ENCODE results near the gene EHBP1.

Gene EHBP1

GRCh38 chr2:62785810-62786597 is 80.5 kb downstream of the EHBP1 start:
- peak; percentile 21 to 45 (median 42) for DNase-seq

- peak; percentile 17 to 39 (median 18) for DNase-seq
Measured at GRCh38 chr2:62787386-62787785, 81.9 kb downstream of the EHBP1 start.

GRCh38 chr2:62789518-62789917 is 84.0 kb downstream of the EHBP1 start:
- DNase-seq: no peak

GRCh38 chr2:62789918-62790317 is 84.4 kb downstream of the EHBP1 start:
- DNase-seq: no peak

- no peak for DNase-seq
Measured at GRCh38 chr2:62792408-62792807, 86.9 kb downstream of the EHBP1 start.

GRCh38 chr2:62793213-62793612 is 87.7 kb downstream of the EHBP1 start:
- DNase-seq: no peak

GRCh38 chr2:62794791-62795190 is 89.3 kb downstream of the EHBP1 start:
- no peak for DNase-seq

GRCh38 chr2:62795341-62795740 is 89.8 kb downstream of the EHBP1 start:
- DNase-seq: no peak

GRCh38 chr2:62797107-62797506 is 91.6 kb downstream of the EHBP1 start:
- DNase-seq: no peak

GRCh38 chr2:62800618-62801017 is 95.1 kb downstream of the EHBP1 start:
- DNase-seq: no peak

- no peak for DNase-seq
Measured at GRCh38 chr2:62801110-62801509, 95.6 kb downstream of the EHBP1 start.

- DNase-seq: no peak
Measured at GRCh38 chr2:62801814-62802523, 96.5 kb downstream of the EHBP1 start.

- no peak for DNase-seq
Measured at GRCh38 chr2:62803961-62804360, 98.4 kb downstream of the EHBP1 start.

GRCh38 chr2:62806231-62806630 is 100.7 kb downstream of the EHBP1 start:
- DNase-seq: no peak

GRCh38 chr2:62808554-62808953 is 103.0 kb downstream of the EHBP1 start:
- DNase-seq: no peak

- no peak for DNase-seq
Measured at GRCh38 chr2:62811086-62811485, 105.6 kb downstream of the EHBP1 start.

- DNase-seq: no peak
Measured at GRCh38 chr2:62811972-62812371, 106.5 kb downstream of the EHBP1 start.

GRCh38 chr2:62812921-62813825 is 107.7 kb downstream of the EHBP1 start:
- no peak for DNase-seq

GRCh38 chr2:62814123-62814522 is 108.6 kb downstream of the EHBP1 start:
- peak in 2 of 3 donors; percentile 4 to 5 for DNase-seq

- DNase-seq: no peak
Measured at GRCh38 chr2:62817348-62817747, 111.8 kb downstream of the EHBP1 start.

- DNase-seq: no peak
Measured at GRCh38 chr2:62817995-62818713, 112.6 kb downstream of the EHBP1 start.

GRCh38 chr2:62822549-62822948 is 117.0 kb downstream of the EHBP1 start:
- no peak for DNase-seq

- no peak for DNase-seq
Measured at GRCh38 chr2:62824388-62824787, 118.9 kb downstream of the EHBP1 start.
